ENCODE data around the gene PGRMC2.
A peak's percentile ranks its signal among the peaks of the same experiment; 100 is the strongest.

PGRMC2 gene, protein sequence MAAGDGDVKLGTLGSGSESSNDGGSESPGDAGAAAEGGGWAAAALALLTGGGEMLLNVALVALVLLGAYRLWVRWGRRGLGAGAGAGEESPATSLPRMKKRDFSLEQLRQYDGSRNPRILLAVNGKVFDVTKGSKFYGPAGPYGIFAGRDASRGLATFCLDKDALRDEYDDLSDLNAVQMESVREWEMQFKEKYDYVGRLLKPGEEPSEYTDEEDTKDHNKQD

GRCh38 chr4:128287141-128287870 is at the start of gene PGRMC2:
Gene PGRMC2, minus strand, starts transcription at chr4:128287813. Its CDS starts 23 bp downstream, at chr4:128287790.
- peaks cover 24 to 28% of the 10 kb centered on the region in 2 experiments for H3K4me1 ChIP-seq (ENCODE audit: control insufficient read depth in 1 of 2, insufficient read depth in 1 of 2, low read depth in 1 of 2, low read length in 1 of 2)
- TF ChIP-seq CTCF (IDR thresholded peaks at IDR 0.05): no peak
- H3K4me3 ChIP-seq (ENCODE audit: low read depth in 1 of 2, low read length in 1 of 2): peak within 1 kb of the TSS; percentile 67 to 96
- H3K27ac ChIP-seq: peak within 1 kb of the TSS; percentile 87
- H3K27me3 ChIP-seq: no peaks in the 10 kb centered on the region
- no peaks in the 10 kb centered on the region for H3K9me3 ChIP-seq
- H3K36me3 ChIP-seq: no peaks in the 10 kb centered on the region

DNA sequence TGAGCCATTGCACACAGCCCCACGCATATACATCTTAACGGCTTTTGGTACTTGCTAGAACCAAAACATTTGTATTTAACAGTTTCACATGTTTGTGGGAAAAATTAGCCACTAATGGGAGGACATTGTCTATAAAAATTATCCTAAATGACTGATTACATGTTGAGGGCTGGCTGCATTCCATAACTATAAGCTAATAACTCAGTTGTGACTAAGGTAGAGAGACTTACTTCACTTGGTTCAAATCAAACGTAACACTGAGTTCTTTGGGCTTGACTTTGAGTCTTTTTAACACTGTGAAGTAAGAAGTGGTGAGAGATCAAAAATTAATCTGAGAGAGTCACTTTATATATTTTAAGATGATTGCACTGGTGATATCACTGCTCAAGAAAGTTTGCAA is 47.9 kb upstream of the PGRMC2 start:
- TF ChIP-seq CTCF (IDR thresholded peaks at IDR 0.05): no peak
- H3K27me3 ChIP-seq: no peaks in the 10 kb centered on the region
- no peaks in the 10 kb centered on the region for H3K36me3 ChIP-seq
- H3K4me3 ChIP-seq (ENCODE audit: low read depth in 1 of 2, low read length in 1 of 2): no peak overlapping the region
- no peaks in the 10 kb centered on the region for H3K9me3 ChIP-seq
- no peak overlapping the region for H3K27ac ChIP-seq
- peaks cover 0 to 4% of the 10 kb centered on the region in 2 experiments for H3K4me1 ChIP-seq (ENCODE audit: control insufficient read depth in 1 of 2, insufficient read depth in 1 of 2, low read depth in 1 of 2, low read length in 1 of 2)

- Histone ChIP-seq H3K36me3 (no peaks in the 10 kb centered on the region), H3K9me3 (no peaks in the 10 kb centered on the region), H3K27me3 (no peaks in the 10 kb centered on the region), H3K4me1 (ENCODE audit: control insufficient read depth in 1 of 2, insufficient read depth in 1 of 2, low read depth in 1 of 2, low read length in 1 of 2) (peaks cover 0 to 4% of the 10 kb centered on the region in 2 experiments), H3K27ac (no peak overlapping the region), H3K4me3 (ENCODE audit: low read depth in 1 of 2, low read length in 1 of 2) (no peak overlapping the region)
- no peak for TF ChIP-seq CTCF (IDR thresholded peaks at IDR 0.05)
Observed at GRCh38 chr4:128334256-128334655, 46.6 kb upstream of the PGRMC2 start.

- no peaks in the 10 kb centered on the region for H3K27me3 ChIP-seq
- no peak overlapping the region for H3K4me3 ChIP-seq (ENCODE audit: low read depth in 1 of 2, low read length in 1 of 2)
- no peaks in the 10 kb centered on the region for H3K36me3 ChIP-seq
- no peak for TF ChIP-seq CTCF (IDR thresholded peaks at IDR 0.05)
- no peaks in the 10 kb centered on the region for H3K9me3 ChIP-seq
- H3K4me1 ChIP-seq (ENCODE audit: control insufficient read depth in 1 of 2, insufficient read depth in 1 of 2, low read depth in 1 of 2, low read length in 1 of 2): peaks cover 0 to 4% of the 10 kb centered on the region in 2 experiments
- H3K27ac ChIP-seq: no peak overlapping the region
Observed at GRCh38 chr4:128333309-128334018, 45.9 kb upstream of the PGRMC2 start.

GRCh38 chr4:128332081-128332480 is 44.5 kb upstream of the PGRMC2 start:
- Histone ChIP-seq H3K4me3 (ENCODE audit: low read depth in 1 of 2, low read length in 1 of 2) (no peak overlapping the region), H3K4me1 (ENCODE audit: control insufficient read depth in 1 of 2, insufficient read depth in 1 of 2, low read depth in 1 of 2, low read length in 1 of 2) (no peaks in the 10 kb centered on the region), H3K27ac (no peak overlapping the region), H3K27me3 (no peaks in the 10 kb centered on the region), H3K36me3 (no peaks in the 10 kb centered on the region), H3K9me3 (no peaks in the 10 kb centered on the region)
- TF ChIP-seq CTCF (IDR thresholded peaks at IDR 0.05): no peak

Data from neutrophil (primary cell).